Tibial artery (tissue), 4 donors: ENCODE results near the gene HIBADH.

ENCODE experiments used
- DNase-seq, 2 donors: peaks; one replicate each; pipeline ENCODE4 v3.0.0-alpha.2; 2019
- H3K27ac ChIP-seq, 2 donors: fragments of 200-600 bp; sonication (generic) in 1 of 2; 1 replicate in 1 of 2; 2 replicates in 1 of 2; pipeline ENCODE4 v1.5.1; 2018 to 2019; ENCODE audit warnings: mild to moderate bottlenecking in 1 of 2
- H3K27me3 ChIP-seq, 2 donors: fragments of 200-600 bp; sonication (generic) in 1 of 2; one replicate each; pipeline versions ENCODE4 v1.5.1 to v1.6.0; 2016 to 2019
- H3K36me3 ChIP-seq, 3 donors: fragments of 200-600 bp; sonication (generic) in 2 of 3; one replicate each; pipeline ENCODE4 v1.5.1; 2016 to 2019; ENCODE audit warnings: mild to moderate bottlenecking in 2 of 3
- H3K4me1 ChIP-seq, 4 donors: fragments of 200-600 bp; sonication (generic) in 2 of 4; 1 replicate in 3 of 4; 2 replicates in 1 of 4; pipeline ENCODE4 v1.5.1; 2016 to 2019
- H3K4me3 ChIP-seq, 2 donors: fragments of 200-600 bp; sonication (generic) in 1 of 2; 1 replicate in 1 of 2; 2 replicates in 1 of 2; pipeline ENCODE4 v1.5.1; 2018 to 2019; ENCODE audit warnings: mild to moderate bottlenecking in 2 of 2
- H3K9me3 ChIP-seq, 3 donors: fragments of 200-600 bp; sonication (generic) in 1 of 3; one replicate each; pipeline ENCODE4 v1.5.1; 2016 to 2019
- CTCF ChIP-seq, 2 experiments: fragments of 200-600 bp in 1 of 2; fragments of 450-650 bp in 1 of 2; IDR thresholded peaks; one replicate each; pipeline ENCODE4 v1.5.1; 2017 to 2019; ENCODE audit warnings: antibody characterized with exemption in 2 of 2, mild to moderate bottlenecking in 1 of 2, moderate library complexity in 1 of 2
- intact Hi-C: fragments of 100-400 bp; cut with DNase I; formaldehyde crosslinking; loops from one replicate; pipeline ENCODE4 v1.15.0; 2023; ENCODE audit warnings: low total_unique reads

HIBADH gene

GRCh38 chr7:27593226-27593625, 69.5 kb downstream of the HIBADH start:
- intact Hi-C loops, result no loop called here
- TF ChIP-seq CTCF (IDR thresholded peaks at IDR 0.05), result no peak
- no peaks in the 10 kb centered on the region for H3K9me3 ChIP-seq
- H3K36me3 ChIP-seq, result peaks cover 0 to 10% (median 0%) of the 10 kb centered on the region in 3 donors
- DNase-seq, result no peak
- H3K27ac ChIP-seq, result no peak overlapping the region
- H3K27me3 ChIP-seq, result no peaks in the 10 kb centered on the region
- no peak overlapping the region for H3K4me3 ChIP-seq
- no peaks in the 10 kb centered on the region for H3K4me1 ChIP-seq

- H3K27me3 ChIP-seq, result no peaks in the 10 kb centered on the region
- H3K9me3 ChIP-seq, result no peaks in the 10 kb centered on the region
- intact Hi-C loops, result no loop called here
- TF ChIP-seq CTCF (IDR thresholded peaks at IDR 0.05), result no peak
- H3K4me1 ChIP-seq, result no peaks in the 10 kb centered on the region
- H3K4me3 ChIP-seq, result no peak overlapping the region
- H3K36me3 ChIP-seq, result peaks cover 0 to 10% (median 0%) of the 10 kb centered on the region in 3 donors
- H3K27ac ChIP-seq, result no peak overlapping the region
- DNase-seq, result no peak
These were observed 72.3 kb downstream of the HIBADH start for GRCh38 chr7:27590416-27590815.

GRCh38 chr7:27587429-27587828, 75.3 kb downstream of the HIBADH start:
- intact Hi-C loops, result no loop called here
- TF ChIP-seq CTCF (IDR thresholded peaks at IDR 0.05), result no peak

GRCh38 chr7:27586825-27587224, 75.9 kb downstream of the HIBADH start:
- no peak overlapping the region for H3K4me3 ChIP-seq
- no peak for TF ChIP-seq CTCF (IDR thresholded peaks at IDR 0.05)
- intact Hi-C loops, result no loop called here
- no peaks in the 10 kb centered on the region for H3K4me1 ChIP-seq
- H3K27me3 ChIP-seq, result no peaks in the 10 kb centered on the region
- no peak for DNase-seq
- H3K27ac ChIP-seq, result no peak overlapping the region
- H3K9me3 ChIP-seq, result no peaks in the 10 kb centered on the region
- peaks cover 0 to 2% (median 0%) of the 10 kb centered on the region in 3 donors for H3K36me3 ChIP-seq

More at GRCh38 chr7:27587429-27587828, 75.3 kb downstream of the HIBADH start:
- no peaks in the 10 kb centered on the region for H3K4me1 ChIP-seq
- DNase-seq, result no peak
- no peak overlapping the region for H3K27ac ChIP-seq
- H3K9me3 ChIP-seq, result no peaks in the 10 kb centered on the region
- no peaks in the 10 kb centered on the region for H3K27me3 ChIP-seq
- peaks cover 0 to 7% (median 0%) of the 10 kb centered on the region in 3 donors for H3K36me3 ChIP-seq
- no peak overlapping the region for H3K4me3 ChIP-seq

- Histone ChIP-seq H3K27me3 (no peaks in the 10 kb centered on the region), H3K4me1 (no peaks in the 10 kb centered on the region), H3K9me3 (no peaks in the 10 kb centered on the region), H3K27ac (no peak overlapping the region), H3K36me3 (no peaks in the 10 kb centered on the region), H3K4me3 (no peak overlapping the region)
- no peak for TF ChIP-seq CTCF (IDR thresholded peaks at IDR 0.05)
- intact Hi-C loops, result no loop called here
- no peak for DNase-seq
These were observed 76.8 kb downstream of the HIBADH start for GRCh38 chr7:27585781-27586447.
